Stimulated activated CD4-positive, alpha-beta T cell treated with anti-CD3 and anti-CD28 coated beads, Interleukin-12 subunit alpha, Interleukin-12 subunit beta, amount 100 ng/mL, for 48 hours (primary cell): ENCODE data around the gene RPL19.
"Not testable (repeated sequence)": the region's sequence is repeated elsewhere in the genome, so short reads cannot be mapped to it uniquely, and the experiment has no call there.

Experiments used
- DNase-seq, 3 donors: peaks; one replicate each; pipeline ENCODE4 v3.0.0-alpha.2; 2020; ENCODE audit warnings: low read depth in 2 of 3, low spot score in 1 of 3

Gene RPL19

GRCh38 chr17:39200070-39200879 lies at the start of gene RPL19:
RPL19 (plus strand) TSS chr17:39200283; CDS start chr17:39200345, 62 bp downstream.
- DNase-seq = peak; percentile 61 to 72 (median 71)

- no peak for DNase-seq
These were observed 49.3 kb upstream of the RPL19 start for GRCh38 chr17:39150795-39151149.

GRCh38 chr17:39151150-39151942 lies 48.7 kb upstream of the RPL19 start, which contains the start of gene PLXDC1:
PLXDC1 (minus strand) TSS chr17:39151637; CDS start chr17:39151437, 200 bp downstream.
- no peak for DNase-seq

- DNase-seq = no peak
These were observed 47.9 kb upstream of the RPL19 start for GRCh38 chr17:39151943-39152818.

GRCh38 chr17:39153599-39154051 lies 46.5 kb upstream of the RPL19 start:
- peak; percentile 84 to 97 (median 91) for DNase-seq

- no peak for DNase-seq
These were observed 44.4 kb upstream of the RPL19 start for GRCh38 chr17:39155654-39156053.

GRCh38 chr17:39156491-39156890 lies 43.6 kb upstream of the RPL19 start:
- no peak for DNase-seq

GRCh38 chr17:39158623-39159022 lies 41.5 kb upstream of the RPL19 start:
- DNase-seq = no peak

GRCh38 chr17:39161962-39162361 lies 38.1 kb upstream of the RPL19 start:
- DNase-seq = no peak

- DNase-seq = peak; percentile 64 to 72 (median 67)
These were observed 35.4 kb upstream of the RPL19 start for GRCh38 chr17:39164675-39165143.

GRCh38 chr17:39165178-39165840 lies 34.8 kb upstream of the RPL19 start:
- no peak for DNase-seq

- DNase-seq = no peak
These were observed 34.2 kb upstream of the RPL19 start, which contains the start of gene ARL5C for GRCh38 chr17:39165841-39166349. ARL5C (minus strand) TSS chr17:39166161; CDS start chr17:39165760, 401 bp downstream.

GRCh38 chr17:39166437-39167335 lies 33.4 kb upstream of the RPL19 start:
- DNase-seq = no peak

GRCh38 chr17:39167476-39167875 lies 32.6 kb upstream of the RPL19 start:
- DNase-seq = no peak

GRCh38 chr17:39168503-39168902 lies 31.6 kb upstream of the RPL19 start:
- DNase-seq = not testable (repeated sequence)

- DNase-seq = no peak
These were observed 31.0 kb upstream of the RPL19 start for GRCh38 chr17:39169101-39169500.

GRCh38 chr17:39169518-39169917 lies 30.6 kb upstream of the RPL19 start:
- no peak for DNase-seq

GRCh38 chr17:39170109-39170508 lies 30.0 kb upstream of the RPL19 start:
- DNase-seq = no peak

GRCh38 chr17:39170558-39170957 lies 29.5 kb upstream of the RPL19 start:
- DNase-seq = no peak
